ENCODE data around the gene ERFL.

Gene ERFL

GRCh38 chr19:41926763-41927496 lies 1.3 kb downstream of the ERFL start:
- Histone ChIP-seq H3K4me3 (ENCODE audit: low read length) (peak overlapping the region; percentile 80), H3K27me3 (ENCODE audit: low read depth, low read length) (peaks cover 53% of the 10 kb centered on the region), H3K4me2 (ENCODE audit: low read length) (peak overlapping the region; percentile 96), H3K27ac (ENCODE audit: low read length) (no peak overlapping the region), H3K79me2 (ENCODE audit: low read length) (no peaks in the 10 kb centered on the region), H3K36me3 (replicated peaks; ENCODE audit: low read depth, low read length) (no peaks in the 10 kb centered on the region), H4K20me1 (ENCODE audit: insufficient read depth, low read length) (no peaks in the 10 kb centered on the region), H3K9ac (ENCODE audit: low read length) (peak overlapping the region; percentile 76), H3K4me1 (ENCODE audit: low read length) (peaks cover 50% of the 10 kb centered on the region), H2AFZ (ENCODE audit: low read depth, low read length) (no peak overlapping the region), H3K9me3 (ENCODE audit: insufficient read depth, low read length) (no peaks in the 10 kb centered on the region)
- TF ChIP-seq EZH2phosphoT487 (IDR thresholded peaks at IDR 0.05; ENCODE audit: low read depth) (no peak), CTCF (IDR thresholded peaks at IDR 0.05; ENCODE audit: low read depth, low read length) (no peak)

GRCh38 chr19:41926028-41926762 lies 2.1 kb downstream of the ERFL start:
- no peak for TF ChIP-seq EZH2phosphoT487 (IDR thresholded peaks at IDR 0.05; ENCODE audit: low read depth)
- Histone ChIP-seq H2AFZ (ENCODE audit: low read depth, low read length) (no peak overlapping the region), H3K4me2 (ENCODE audit: low read length) (no peak overlapping the region), H3K4me3 (ENCODE audit: low read length) (no peak overlapping the region), H3K4me1 (ENCODE audit: low read length) (peaks cover 46% of the 10 kb centered on the region), H4K20me1 (ENCODE audit: insufficient read depth, low read length) (no peaks in the 10 kb centered on the region), H3K36me3 (replicated peaks; ENCODE audit: low read depth, low read length) (no peaks in the 10 kb centered on the region), H3K79me2 (ENCODE audit: low read length) (no peaks in the 10 kb centered on the region), H3K9ac (ENCODE audit: low read length) (no peak overlapping the region), H3K9me3 (ENCODE audit: insufficient read depth, low read length) (no peaks in the 10 kb centered on the region), H3K27ac (ENCODE audit: low read length) (no peak overlapping the region), H3K27me3 (ENCODE audit: low read depth, low read length) (peaks cover 50% of the 10 kb centered on the region)

GRCh38 chr19:41925208-41926003 lies 2.8 kb downstream of the ERFL start:
- peaks cover 42% of the 10 kb centered on the region for H3K4me1 ChIP-seq (ENCODE audit: low read length)
- no peak overlapping the region for H3K9ac ChIP-seq (ENCODE audit: low read length)
- H3K27ac ChIP-seq (ENCODE audit: low read length) = no peak overlapping the region
- H4K20me1 ChIP-seq (ENCODE audit: insufficient read depth, low read length) = no peaks in the 10 kb centered on the region
- H3K36me3 ChIP-seq (replicated peaks; ENCODE audit: low read depth, low read length) = no peaks in the 10 kb centered on the region
- H3K4me3 ChIP-seq (ENCODE audit: low read length) = no peak overlapping the region
- peaks cover 42% of the 10 kb centered on the region for H3K27me3 ChIP-seq (ENCODE audit: low read depth, low read length)
- no peak overlapping the region for H2AFZ ChIP-seq (ENCODE audit: low read depth, low read length)
- no peaks in the 10 kb centered on the region for H3K79me2 ChIP-seq (ENCODE audit: low read length)
- no peak overlapping the region for H3K4me2 ChIP-seq (ENCODE audit: low read length)
- no peak for TF ChIP-seq EZH2phosphoT487 (IDR thresholded peaks at IDR 0.05; ENCODE audit: low read depth)
- TF ChIP-seq CTCF (IDR thresholded peaks at IDR 0.05; ENCODE audit: low read depth, low read length) = no peak
- no peaks in the 10 kb centered on the region for H3K9me3 ChIP-seq (ENCODE audit: insufficient read depth, low read length)

GRCh38 chr19:41924151-41925145 lies 3.8 kb downstream of the ERFL start:
- Histone ChIP-seq H3K27me3 (ENCODE audit: low read depth, low read length) (peaks cover 33% of the 10 kb centered on the region), H3K79me2 (ENCODE audit: low read length) (no peaks in the 10 kb centered on the region), H4K20me1 (ENCODE audit: insufficient read depth, low read length) (no peaks in the 10 kb centered on the region), H2AFZ (ENCODE audit: low read depth, low read length) (no peak overlapping the region), H3K36me3 (replicated peaks; ENCODE audit: low read depth, low read length) (no peaks in the 10 kb centered on the region), H3K27ac (ENCODE audit: low read length) (no peak overlapping the region), H3K9ac (ENCODE audit: low read length) (no peak overlapping the region), H3K9me3 (ENCODE audit: insufficient read depth, low read length) (no peaks in the 10 kb centered on the region), H3K4me3 (ENCODE audit: low read length) (no peak overlapping the region), H3K4me1 (ENCODE audit: low read length) (peaks cover 33% of the 10 kb centered on the region), H3K4me2 (ENCODE audit: low read length) (no peak overlapping the region)
- TF ChIP-seq EZH2phosphoT487 (IDR thresholded peaks at IDR 0.05; ENCODE audit: low read depth) = no peak
- no peak for TF ChIP-seq CTCF (IDR thresholded peaks at IDR 0.05; ENCODE audit: low read depth, low read length)

Measured in OCI-LY3 (cell line).